ENCODE results near the gene PRRG3.

DNA sequence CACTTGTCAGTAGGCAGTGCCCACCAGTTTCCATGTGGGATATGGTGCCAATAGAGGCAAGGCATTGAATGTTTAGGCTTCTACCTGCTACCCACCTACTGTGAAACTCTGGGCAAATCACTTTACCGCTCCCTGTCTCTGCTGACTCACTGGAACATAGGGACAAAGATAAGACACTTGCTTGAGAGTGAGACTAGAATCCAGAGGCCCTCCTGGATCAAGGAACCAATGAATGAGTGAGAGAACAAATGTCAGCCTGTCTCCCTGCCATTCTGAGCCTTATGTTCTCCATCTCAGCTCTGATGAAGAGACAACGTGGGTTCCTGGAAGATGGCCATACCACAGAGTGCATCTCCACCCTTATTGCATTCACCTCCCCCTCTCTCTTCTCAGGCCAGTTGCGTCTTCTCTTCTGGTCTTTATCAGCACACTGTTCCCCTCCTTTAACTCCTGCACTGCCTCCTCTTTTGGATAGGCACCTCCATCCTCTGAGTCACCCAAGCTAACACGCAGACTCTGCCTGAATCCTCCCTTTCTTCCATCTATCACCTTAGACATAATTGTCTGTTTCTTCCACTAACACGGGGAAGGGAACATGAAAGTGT is 15.4 kb upstream of the PRRG3 start:
- TF ChIP-seq, protein P1, sequence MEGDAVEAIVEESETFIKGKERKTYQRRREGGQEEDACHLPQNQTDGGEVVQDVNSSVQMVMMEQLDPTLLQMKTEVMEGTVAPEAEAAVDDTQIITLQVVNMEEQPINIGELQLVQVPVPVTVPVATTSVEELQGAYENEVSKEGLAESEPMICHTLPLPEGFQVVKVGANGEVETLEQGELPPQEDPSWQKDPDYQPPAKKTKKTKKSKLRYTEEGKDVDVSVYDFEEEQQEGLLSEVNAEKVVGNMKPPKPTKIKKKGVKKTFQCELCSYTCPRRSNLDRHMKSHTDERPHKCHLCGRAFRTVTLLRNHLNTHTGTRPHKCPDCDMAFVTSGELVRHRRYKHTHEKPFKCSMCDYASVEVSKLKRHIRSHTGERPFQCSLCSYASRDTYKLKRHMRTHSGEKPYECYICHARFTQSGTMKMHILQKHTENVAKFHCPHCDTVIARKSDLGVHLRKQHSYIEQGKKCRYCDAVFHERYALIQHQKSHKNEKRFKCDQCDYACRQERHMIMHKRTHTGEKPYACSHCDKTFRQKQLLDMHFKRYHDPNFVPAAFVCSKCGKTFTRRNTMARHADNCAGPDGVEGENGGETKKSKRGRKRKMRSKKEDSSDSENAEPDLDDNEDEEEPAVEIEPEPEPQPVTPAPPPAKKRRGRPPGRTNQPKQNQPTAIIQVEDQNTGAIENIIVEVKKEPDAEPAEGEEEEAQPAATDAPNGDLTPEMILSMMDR (IDR thresholded peaks at IDR 0.05) = no peak
- TF ChIP-seq POLR2A (IDR thresholded peaks at IDR 0.05) (no peak), POLR2AphosphoS5 (IDR thresholded peaks at IDR 0.05; ENCODE audit: insufficient read depth in 1 of 2, low read depth in 1 of 2) (no peak)
